Activated B cell treated with CpG ODN at 0.5 μM for 24 hours (primary cell): ENCODE results near the gene GTF3C2. TPM values are rescaled to one million over a fixed set of nuclear protein-coding genes. Genes with fewer than 3 reads are reported as not detected.

Experiments used
- ATAC-seq: fragments of 200-7000 bp; cut with Tn5 transposase; one replicate; pipeline ENCODE4 v1.10.0; 2021; ENCODE audit warnings: low read depth, mild to moderate bottlenecking, moderate library complexity
- CTCF ChIA-PET: fragments of 350-600 bp; sonication (Branson Sonifier 250); formaldehyde crosslinking; loops from one replicate; lab custom pipeline; 2021; ENCODE audit warnings: antibody characterized with exemption; lab: Charles Lee
- POLR2A ChIA-PET: fragments of 350-600 bp; sonication (Branson Sonifier 250); formaldehyde crosslinking; loops from one replicate; lab custom pipeline; 2021; ENCODE audit warnings: antibody characterized with exemption; lab: Charles Lee
- DNase-seq: peaks from one replicate; pipeline ENCODE4 v3.0.0; 2022
- H3K27ac Mint-ChIP-seq: one replicate; pipeline ENCODE4 v1.8.0; 2020; ENCODE audit warnings: mixed read lengths
- H3K27me3 Mint-ChIP-seq: one replicate; pipeline ENCODE4 v1.8.0; 2021; ENCODE audit warnings: mixed read lengths
- H3K36me3 Mint-ChIP-seq: one replicate; pipeline ENCODE4 v1.8.0; 2021; ENCODE audit warnings: low read depth, mixed read lengths
- H3K4me1 Mint-ChIP-seq: one replicate; pipeline ENCODE4 v1.8.0; 2021; ENCODE audit warnings: mixed read lengths
- H3K4me3 Mint-ChIP-seq: one replicate; pipeline ENCODE4 v1.8.0; 2020; ENCODE audit warnings: mild to moderate bottlenecking, mixed read lengths
- H3K9me3 Mint-ChIP-seq: one replicate; pipeline ENCODE4 v1.8.0; 2020; ENCODE audit warnings: mixed read lengths
- CTCF ChIP-seq: fragments of 200-600 bp; IDR thresholded peaks from one replicate; pipeline ENCODE4 v1.8.0; 2022; ENCODE audit warnings: antibody characterized with exemption, mild to moderate bottlenecking
- intact Hi-C: fragments of 100-400 bp; cut with micrococcal nuclease; formaldehyde crosslinking; loops from one replicate; pipeline ENCODE4 v1.15.1; 2024
- total RNA-seq: library from RNA; stranded (reverse); gene quantifications from 2 replicates; pipeline ENCODE4 v1.2.3, GENCODE V29; 2022

The GTF3C2 gene
- total RNA-seq, 1 donor from 2014 or later: 119 TPM

- H3K4me3 Mint-ChIP-seq: peak within 1 kb of the TSS; percentile 7
- ATAC-seq (no peak), DNase-seq (no peak)
- no peak within 1 kb of the TSS for H3K27ac Mint-ChIP-seq
- no peak for TF ChIP-seq CTCF
- intact Hi-C loops: no loop called here
- peaks cover 7% of the 10 kb centered on the region for H3K4me1 Mint-ChIP-seq
- POLR2A ChIA-PET: no interaction called here
- CTCF ChIA-PET: no interaction called here
- H3K27me3 Mint-ChIP-seq: peaks cover 18% of the 10 kb centered on the region
- H3K9me3 Mint-ChIP-seq: no peaks in the 10 kb centered on the region
- H3K36me3 Mint-ChIP-seq: peaks cover 30% of the 10 kb centered on the region
These were observed 48.1 kb downstream of the GTF3C2 start, which contains the start of gene UCN for GRCh38 chr2:27308359-27308881. UCN (minus strand) TSS chr2:27308445; CDS start chr2:27307895, 550 bp downstream.

DNA sequence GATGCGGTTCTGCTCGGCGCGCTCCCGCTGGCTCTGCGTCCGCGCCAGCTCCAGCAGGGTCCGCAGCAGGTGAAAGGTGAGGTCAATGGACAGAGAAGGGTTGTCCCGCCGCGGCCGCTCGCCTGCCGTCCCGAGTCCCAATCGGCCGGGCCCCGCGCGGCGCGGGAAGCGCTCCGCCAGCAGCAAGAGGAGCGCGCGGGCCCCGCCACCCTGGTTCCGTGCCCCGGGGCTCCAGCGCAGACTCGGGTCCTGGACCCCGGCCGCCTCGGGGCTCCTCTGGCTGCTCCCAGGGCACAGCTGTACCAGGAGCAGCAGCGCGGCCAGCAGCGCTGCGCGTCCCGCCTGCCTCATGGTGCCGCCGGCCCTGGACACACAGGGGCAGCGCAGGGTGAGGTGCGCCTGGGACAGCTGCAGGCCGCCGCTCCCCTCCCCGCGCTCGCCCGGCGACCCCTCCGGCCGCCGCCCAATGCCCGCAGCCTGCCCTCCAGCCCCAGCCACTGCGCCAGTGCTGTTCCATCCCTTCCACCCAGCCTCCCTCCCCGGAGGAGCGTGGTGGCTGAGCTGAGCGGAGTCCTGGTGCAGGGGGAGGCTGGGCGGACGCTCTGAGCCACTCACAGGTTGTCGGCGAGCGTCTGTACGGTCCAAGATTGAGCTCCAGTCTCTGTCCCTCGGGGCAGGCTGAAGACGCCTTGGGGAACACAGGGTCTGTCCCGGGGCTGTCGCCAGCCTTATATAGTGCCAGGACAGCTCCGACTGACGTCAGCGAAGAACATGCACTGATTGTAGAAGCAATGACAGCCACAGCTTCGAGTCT, 48.8 kb downstream of the GTF3C2 start:
- TF ChIP-seq CTCF: no peak
- no peak overlapping the region for H3K4me3 Mint-ChIP-seq
- CTCF ChIA-PET: no interaction called here
- peaks cover 10% of the 10 kb centered on the region for H3K4me1 Mint-ChIP-seq
- no peak overlapping the region for H3K27ac Mint-ChIP-seq
- DNase-seq: no peak
- no peaks in the 10 kb centered on the region for H3K9me3 Mint-ChIP-seq
- POLR2A ChIA-PET: no interaction called here
- intact Hi-C loops: no loop called here
- ATAC-seq: no peak
- peaks cover 18% of the 10 kb centered on the region for H3K27me3 Mint-ChIP-seq
- H3K36me3 Mint-ChIP-seq: peaks cover 30% of the 10 kb centered on the region

DNA sequence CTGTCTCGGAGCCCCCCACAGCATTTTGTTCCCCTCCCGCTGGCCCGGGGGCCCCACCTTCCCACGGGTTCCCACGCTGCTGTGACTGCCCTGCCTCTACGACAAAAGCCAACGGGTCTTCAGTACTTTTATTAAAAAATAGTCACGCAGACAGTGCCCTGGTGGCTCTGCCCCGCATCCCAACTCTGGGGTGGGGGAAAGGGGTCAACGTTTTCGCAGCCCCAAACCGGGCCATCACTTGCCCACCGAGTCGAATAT, 49.3 kb downstream of the GTF3C2 start:
- Mint-ChIP-seq H3K36me3 (peaks cover 25% of the 10 kb centered on the region), H3K27ac (no peak overlapping the region), H3K27me3 (peaks cover 18% of the 10 kb centered on the region), H3K4me1 (peaks cover 11% of the 10 kb centered on the region), H3K9me3 (no peaks in the 10 kb centered on the region), H3K4me3 (peak overlapping the region; percentile 7)
- ATAC-seq (no peak), DNase-seq (no peak)
- intact Hi-C loops: no loop called here
- no peak for TF ChIP-seq CTCF
- ChIA-PET CTCF (no interaction called here), POLR2A (no interaction called here)

DNA sequence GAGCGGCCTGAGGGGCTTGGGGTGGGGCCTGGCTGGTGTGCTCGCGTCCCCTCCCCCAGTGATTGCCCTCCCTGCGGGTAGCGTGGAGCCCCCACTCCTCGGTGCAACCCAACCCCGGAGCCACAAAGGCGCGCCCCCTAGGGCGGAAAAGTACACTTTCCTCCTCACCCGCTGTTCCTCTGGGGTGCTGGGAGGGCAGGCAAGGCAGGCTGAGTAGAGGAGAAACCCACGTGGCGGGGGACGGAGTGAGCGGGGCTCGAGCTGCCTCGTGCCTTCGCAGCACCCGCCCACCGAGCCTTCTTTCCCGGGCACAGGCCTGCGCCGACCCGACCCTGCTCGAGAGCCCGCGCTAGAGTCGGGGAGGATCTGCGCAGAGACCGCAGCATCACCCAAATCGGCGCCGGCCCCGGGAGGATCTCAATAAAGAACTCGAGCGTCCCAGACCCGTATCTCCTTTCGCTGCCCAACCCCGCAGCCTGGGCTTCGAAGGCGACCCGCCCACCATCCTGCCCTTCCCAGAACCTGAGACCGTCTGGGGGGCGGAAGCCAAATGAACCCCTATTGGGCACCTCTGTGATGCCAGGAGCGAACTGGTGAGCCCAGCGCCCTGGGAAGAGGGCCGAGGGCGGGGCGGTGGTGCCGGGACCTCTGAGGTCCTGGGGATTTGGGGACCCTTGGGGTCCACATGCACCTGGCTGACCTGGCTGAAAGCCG, 49.8 kb downstream of the GTF3C2 start:
- ATAC-seq (peak; percentile 49), DNase-seq (peak; percentile 28)
- Mint-ChIP-seq H3K9me3 (no peaks in the 10 kb centered on the region), H3K36me3 (peaks cover 24% of the 10 kb centered on the region), H3K4me3 (peak overlapping the region; percentile 35), H3K4me1 (peaks cover 11% of the 10 kb centered on the region), H3K27ac (no peak overlapping the region), H3K27me3 (peaks cover 18% of the 10 kb centered on the region)
- TF ChIP-seq CTCF: no peak
- ChIA-PET POLR2A (no interaction called here), CTCF (no interaction called here)
- intact Hi-C loops: no loop called here

- DNase-seq (no peak), ATAC-seq (no peak)
- Mint-ChIP-seq H3K4me3 (peak overlapping the region; percentile 35), H3K27me3 (peaks cover 18% of the 10 kb centered on the region), H3K4me1 (peaks cover 11% of the 10 kb centered on the region), H3K27ac (no peak overlapping the region), H3K36me3 (peaks cover 18% of the 10 kb centered on the region), H3K9me3 (no peaks in the 10 kb centered on the region)
- intact Hi-C loops: no loop called here
- CTCF ChIA-PET: no interaction called here
- POLR2A ChIA-PET: no interaction called here
- TF ChIP-seq CTCF: no peak
These were observed 50.4 kb downstream of the GTF3C2 start for GRCh38 chr2:27306136-27306535.
